Testis (tissue), 2 donors: Measurements from ENCODE around the gene CASP1.
"Not testable (repeated sequence)": the region's sequence is repeated elsewhere in the genome, so short reads cannot be mapped to it uniquely, and the experiment has no call there.

Source experiments
- CTCF ChIP-seq, 3 experiments: fragments of 450-650 bp in 2 of 3; fragments of 200-600 bp in 1 of 3; sonication (generic) in 1 of 3; IDR thresholded peaks; one replicate each; pipeline ENCODE4 v1.5.1; 2016 to 2019; ENCODE audit warnings: antibody characterized with exemption in 3 of 3, mild to moderate bottlenecking in 2 of 3, moderate library complexity in 1 of 3
- POLR2A ChIP-seq: fragments of 450-650 bp; IDR thresholded peaks from one replicate; pipeline ENCODE4 v1.6.1; 2017; ENCODE audit warnings: antibody characterized with exemption, mild to moderate bottlenecking, moderate library complexity

- not testable (repeated sequence) for TF ChIP-seq CTCF (IDR thresholded peaks at IDR 0.05); POLR2A
Observed at GRCh38 chr11:105077141-105077790, 42.3 kb upstream of the CASP1 start.
